ENCODE results near the gene UNCX.

Gene UNCX

GRCh38 chr7:1232103-1232466 is 587 bp upstream of the UNCX start:
- no peak for DNase-seq (ENCODE audit: low read depth in 2 of 2)

GRCh38 chr7:1233333-1234048 is 819 bp downstream of the UNCX start:
- DNase-seq (ENCODE audit: low read depth in 2 of 2) = no peak

GRCh38 chr7:1234049-1234880 is 1.6 kb downstream of the UNCX start:
- no peak for DNase-seq (ENCODE audit: low read depth in 2 of 2)

GRCh38 chr7:1234881-1235500 is 2.3 kb downstream of the UNCX start:
- no peak for DNase-seq (ENCODE audit: low read depth in 2 of 2)

DNA sequence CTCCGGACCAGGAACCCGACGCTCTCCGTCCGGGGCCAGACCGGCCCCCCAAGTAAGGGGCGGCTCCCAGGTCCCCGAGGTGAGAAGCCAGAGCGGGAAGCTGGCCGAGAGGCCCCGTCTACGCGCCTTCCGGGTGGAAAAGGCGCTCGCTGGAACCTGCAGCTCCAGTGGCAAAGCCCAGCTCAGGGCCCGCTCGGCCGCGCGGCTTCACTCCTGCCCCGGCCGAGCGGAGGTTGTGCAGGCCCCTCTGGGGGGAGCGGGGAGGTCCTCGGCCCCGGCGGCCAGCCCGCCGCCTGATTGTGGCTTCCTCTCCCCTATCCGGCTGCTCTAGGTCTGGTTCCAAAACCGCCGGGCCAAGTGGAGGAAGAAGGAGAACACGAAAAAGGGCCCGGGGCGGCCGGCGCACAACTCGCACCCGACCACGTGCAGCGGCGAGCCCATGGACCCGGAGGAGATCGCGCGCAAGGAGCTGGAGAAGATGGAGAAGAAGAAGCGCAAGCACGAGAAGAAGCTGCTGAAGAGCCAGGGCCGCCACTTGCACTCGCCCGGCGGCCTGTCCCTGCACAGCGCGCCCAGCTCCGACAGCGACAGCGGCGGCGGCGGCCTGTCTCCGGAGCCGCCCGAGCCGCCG is 2.9 kb downstream of the UNCX start:
- DNase-seq (ENCODE audit: low read depth in 2 of 2) = no peak

GRCh38 chr7:1236132-1236661 is 3.5 kb downstream of the UNCX start:
- no peak for DNase-seq (ENCODE audit: low read depth in 2 of 2)

- no peak for DNase-seq (ENCODE audit: low read depth in 2 of 2)
Observed at GRCh38 chr7:1236831-1237701, 4.4 kb downstream of the UNCX start.

GRCh38 chr7:1237704-1238255 is 5.1 kb downstream of the UNCX start:
- no peak for DNase-seq (ENCODE audit: low read depth in 2 of 2)

DNA sequence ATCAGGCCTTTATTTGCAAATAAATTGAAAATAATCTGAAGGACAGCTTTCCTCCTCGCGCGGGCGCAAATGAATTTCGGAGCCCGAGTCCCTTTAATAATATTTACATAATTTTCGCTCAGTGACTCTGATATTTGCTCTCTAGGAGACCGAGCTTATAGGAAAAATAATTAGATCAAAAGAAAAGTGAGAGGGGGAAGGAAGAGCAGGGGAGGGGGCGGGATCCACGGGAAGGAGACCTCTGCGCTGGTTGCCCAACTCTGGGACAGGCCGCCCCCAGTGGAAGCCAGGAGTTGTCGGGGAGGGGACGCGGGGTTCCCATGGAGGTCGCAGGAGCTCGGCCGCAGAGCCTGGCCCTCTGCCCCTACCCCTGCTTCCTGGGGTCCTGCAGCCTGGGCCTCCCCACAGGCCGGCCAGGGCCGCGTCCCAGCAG is 5.8 kb downstream of the UNCX start:
- DNase-seq (ENCODE audit: low read depth in 2 of 2) = no peak

DNA sequence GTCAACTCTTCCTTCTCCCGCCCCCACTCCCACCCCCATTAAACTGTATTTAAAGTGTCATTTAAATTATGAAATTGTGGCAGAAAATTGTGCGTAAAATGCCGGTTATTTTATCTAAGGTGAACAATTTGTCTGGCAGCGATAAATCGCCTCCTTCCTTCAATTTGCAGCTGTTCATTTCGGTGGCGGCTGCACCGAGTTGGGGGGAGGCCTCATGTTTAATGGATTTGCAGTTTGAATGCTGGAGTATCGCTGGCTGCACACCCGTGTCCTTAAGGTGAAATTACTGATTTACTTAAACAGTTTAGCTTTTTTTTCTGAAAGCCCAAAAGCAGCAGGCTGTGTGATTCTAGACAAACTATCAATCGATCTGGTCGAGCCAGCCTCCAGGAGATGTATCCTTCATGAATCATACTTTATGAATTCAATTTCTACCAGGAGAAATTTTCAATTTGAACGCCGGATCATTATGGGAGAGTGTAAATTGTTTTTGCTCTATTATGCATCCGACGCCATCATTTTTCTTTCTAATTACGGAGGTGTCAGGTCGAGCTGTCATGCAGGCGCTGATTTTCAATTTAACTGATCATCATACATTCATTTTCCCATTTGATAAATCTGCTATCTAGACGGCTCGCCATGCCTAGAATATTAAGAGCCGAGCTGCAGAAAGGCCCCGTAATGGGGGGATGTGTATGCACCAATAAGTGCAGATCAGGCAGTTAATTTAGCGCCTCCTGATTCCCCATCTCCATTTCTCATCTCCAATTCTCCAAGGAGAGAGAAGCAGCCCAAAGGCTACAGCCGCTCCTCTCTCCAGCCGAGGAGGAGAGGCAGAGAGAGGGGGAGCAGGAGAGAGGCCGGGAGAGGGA is 6.5 kb downstream of the UNCX start:
- DNase-seq (ENCODE audit: low read depth in 2 of 2) = no peak

- no peak for DNase-seq (ENCODE audit: low read depth in 2 of 2)
Observed at GRCh38 chr7:1239803-1240516, 7.3 kb downstream of the UNCX start.

- no peak for DNase-seq (ENCODE audit: low read depth in 2 of 2)
Observed at GRCh38 chr7:1240517-1241257, 8.0 kb downstream of the UNCX start.

- DNase-seq (ENCODE audit: low read depth in 2 of 2) = no peak
Observed at GRCh38 chr7:1241258-1241602, 8.6 kb downstream of the UNCX start.

DNA sequence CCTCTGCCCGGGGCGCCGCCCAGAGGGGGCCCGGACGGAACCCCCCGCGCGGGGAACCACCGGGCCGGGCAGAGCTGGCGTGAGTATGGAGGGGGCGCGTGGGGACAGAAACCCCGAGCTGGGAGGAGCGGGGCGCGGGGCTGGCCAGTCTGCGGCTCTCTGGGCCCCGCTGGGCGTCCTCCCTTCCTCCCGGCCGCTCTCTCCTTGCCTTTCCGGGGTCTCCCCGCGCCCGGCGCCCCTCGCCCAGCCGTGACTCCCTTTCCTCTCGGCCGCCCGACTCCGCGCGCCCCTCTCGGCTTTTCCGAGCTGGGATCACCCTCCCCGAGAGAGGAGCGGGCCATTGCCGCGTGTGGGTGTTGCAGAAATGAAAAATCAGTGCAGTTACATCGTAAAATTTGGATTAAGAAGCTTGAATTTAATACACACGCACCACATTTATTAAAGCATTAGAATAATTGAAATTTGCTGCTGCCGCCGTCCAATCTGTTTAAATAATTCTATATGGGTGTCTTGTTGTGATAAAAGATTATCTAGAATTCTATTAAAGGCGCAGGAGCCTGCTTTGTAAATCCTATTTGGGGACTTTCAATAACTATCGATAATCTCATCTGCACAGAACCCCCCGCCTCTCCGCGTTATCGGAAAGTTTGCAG is 9.1 kb downstream of the UNCX start:
- no peak for DNase-seq (ENCODE audit: low read depth in 2 of 2)

- DNase-seq (ENCODE audit: low read depth in 2 of 2) = no peak
Observed at GRCh38 chr7:1242256-1242605, 9.6 kb downstream of the UNCX start.

- DNase-seq (ENCODE audit: low read depth in 2 of 2) = no peak
Observed at GRCh38 chr7:1242606-1243289, 10.1 kb downstream of the UNCX start.

DNA sequence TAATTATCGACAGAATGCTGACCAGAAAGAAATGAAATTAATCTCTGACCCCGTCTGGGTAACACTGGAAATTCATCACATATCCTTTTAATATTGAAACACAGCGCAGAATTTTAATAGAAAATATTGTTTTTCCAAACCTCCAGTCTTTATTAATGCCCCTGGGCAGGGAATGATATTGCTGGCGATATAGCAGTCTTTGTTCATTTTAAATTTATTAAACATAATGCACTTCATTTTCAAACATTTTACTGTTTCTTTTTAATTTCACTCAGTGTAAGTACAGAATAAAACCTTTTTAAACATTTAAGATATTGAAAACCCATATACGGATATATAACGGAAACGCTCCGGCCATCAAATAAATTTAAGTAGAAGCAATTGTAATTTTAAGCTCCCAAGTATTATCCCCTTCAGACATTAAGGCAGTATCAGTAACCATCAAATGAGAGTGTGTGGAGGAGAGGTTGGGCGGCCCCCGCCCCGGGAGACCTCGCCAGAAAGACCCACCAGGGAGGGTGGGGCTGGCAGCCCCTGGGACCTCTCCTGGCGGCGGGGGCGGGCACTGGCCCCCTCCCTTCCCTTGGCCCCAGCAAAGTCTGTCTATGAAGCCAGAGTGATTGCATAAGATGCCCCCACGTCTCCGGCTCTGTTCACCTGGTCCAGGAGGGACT is 10.8 kb downstream of the UNCX start:
- DNase-seq (ENCODE audit: low read depth in 2 of 2) = no peak
